GM18870 (cell line): ENCODE results near the gene AFDN.
"Not testable (repeated sequence)": the region's sequence is repeated elsewhere in the genome, so short reads cannot be mapped to it uniquely, and the experiment has no call there.

Experiments
- ATAC-seq: cut with Tn5 transposase; IDR thresholded peaks from one replicate; pipeline ENCODE4 v1.9.1; 2021; ENCODE audit warnings: moderate library complexity; ENCODE audit not compliant: unreplicated experiment

The AFDN gene

GRCh38 chr6:167990016-167990945 lies 163.6 kb downstream of the AFDN start:
- ATAC-seq = no peak

- no peak for ATAC-seq
These were observed 166.5 kb downstream of the AFDN start for GRCh38 chr6:167993169-167993568.

GRCh38 chr6:167993831-167994230 lies 167.1 kb downstream of the AFDN start:
- ATAC-seq = no peak

GRCh38 chr6:167995302-167995701 lies 168.6 kb downstream of the AFDN start:
- ATAC-seq = no peak

GRCh38 chr6:167995731-167996151 lies 169.0 kb downstream of the AFDN start:
- no peak for ATAC-seq

- no peak for ATAC-seq
These were observed 169.9 kb downstream of the AFDN start for GRCh38 chr6:167996424-167997199.

GRCh38 chr6:167997642-167998041 lies 170.9 kb downstream of the AFDN start, which contains the start of gene KIF25:
TSS of gene KIF25 (plus strand) at chr6:167997671. CDS start at chr6:168029586, 31,915 bp downstream.
- no peak for ATAC-seq

GRCh38 chr6:167998215-167998614 lies 171.5 kb downstream of the AFDN start:
- no peak for ATAC-seq

- ATAC-seq = no peak
These were observed 173.7 kb downstream of the AFDN start for GRCh38 chr6:168000198-168001028.

GRCh38 chr6:168001029-168001332 lies 174.3 kb downstream of the AFDN start:
- no peak for ATAC-seq

GRCh38 chr6:168001514-168001913 lies 174.8 kb downstream of the AFDN start:
- ATAC-seq = not testable (repeated sequence)

GRCh38 chr6:168002804-168003203 lies 176.1 kb downstream of the AFDN start:
- ATAC-seq = no peak

GRCh38 chr6:168004023-168004422 lies 177.3 kb downstream of the AFDN start:
- no peak for ATAC-seq

- ATAC-seq = no peak
These were observed 178.2 kb downstream of the AFDN start for GRCh38 chr6:168004945-168005344.

- ATAC-seq = no peak
These were observed 179.1 kb downstream of the AFDN start for GRCh38 chr6:168005796-168006195.

GRCh38 chr6:168007592-168008338 lies 181.1 kb downstream of the AFDN start:
- ATAC-seq = no peak

- ATAC-seq = no peak
These were observed 182.6 kb downstream of the AFDN start for GRCh38 chr6:168009331-168009730.

- ATAC-seq = no peak
These were observed 184.6 kb downstream of the AFDN start for GRCh38 chr6:168011291-168011690.

GRCh38 chr6:168012431-168013249 lies 185.9 kb downstream of the AFDN start:
- no peak for ATAC-seq
